HepG2 (cell line): Measurements from ENCODE around the gene SPCS2. TPM values are rescaled to one million over a fixed set of nuclear protein-coding genes. Genes with fewer than 3 reads are reported as not detected.
A peak's percentile ranks its signal among the peaks of the same experiment; 100 is the strongest.

Experiments used
- ARNTL ChIP-seq: sonication (generic); formaldehyde crosslinking; IDR thresholded peaks from 2 replicates; pipeline ENCODE4 v1.4.0; 2020; ENCODE audit warnings: mild to moderate bottlenecking, missing genetic modification reagents
- ATF7 ChIP-seq, 2 experiments: fragments of 450-650 bp in 1 of 2; sonication (generic) in 1 of 2; formaldehyde crosslinking in 1 of 2; IDR thresholded peaks; 2 replicates each; pipeline versions ENCODE4 v1.4.0 to v1.6.1; 2016 to 2020; ENCODE audit warnings: antibody characterized with exemption in 1 of 2, mild to moderate bottlenecking in 1 of 2, missing genetic modification reagents in 1 of 2
- ATM ChIP-seq: fragments of 450-650 bp; IDR thresholded peaks from 2 replicates; pipeline ENCODE4 v1.7.1; 2017; ENCODE audit warnings: mild to moderate bottlenecking, borderline replicate concordance
- HDAC1 ChIP-seq: sonication (generic); formaldehyde crosslinking; IDR thresholded peaks from 2 replicates; pipeline ENCODE4 v1.5.1; 2020; ENCODE audit warnings: mild to moderate bottlenecking, missing genetic modification reagents
- HNF4G ChIP-seq, 2 experiments: sonication (generic) in 1 of 2; formaldehyde crosslinking in 1 of 2; IDR thresholded peaks; 2 replicates each; pipeline versions ENCODE4 v1.4.0 to v1.6.1; 2011 to 2020; ENCODE audit warnings: borderline replicate concordance in 2 of 2, low read depth in 2 of 2, mild to moderate bottlenecking in 2 of 2, low read length in 1 of 2, missing genetic modification reagents in 1 of 2, moderate library complexity in 1 of 2
- MAX ChIP-seq: IDR thresholded peaks from 2 replicates; pipeline ENCODE4 v1.6.1; 2012; ENCODE audit warnings: inconsistent platforms
- RNF219 ChIP-seq: sonication (generic); formaldehyde crosslinking; IDR thresholded peaks from 2 replicates; pipeline ENCODE4 v1.5.0; 2020; ENCODE audit warnings: mild to moderate bottlenecking, missing genetic modification reagents
- SIX1 ChIP-seq: sonication (generic); formaldehyde crosslinking; IDR thresholded peaks from 2 replicates; pipeline ENCODE4 v1.4.0; 2020; ENCODE audit warnings: missing genetic modification reagents, borderline replicate concordance
- TGIF2 ChIP-seq: IDR thresholded peaks from 2 replicates; pipeline ENCODE4 v1.6.1; 2016; ENCODE audit warnings: control low read depth, missing compliant biosample characterization
- ZNF3 ChIP-seq: IDR thresholded peaks from 2 replicates; pipeline ENCODE4 v1.7.0; 2017; ENCODE audit warnings: inconsistent platforms
- ZNF446 ChIP-seq: sonication (generic); formaldehyde crosslinking; IDR thresholded peaks from 2 replicates; pipeline ENCODE4 v1.5.0; 2020; ENCODE audit warnings: mild to moderate bottlenecking, missing genetic modification reagents
- ZNF563 ChIP-seq: sonication (generic); formaldehyde crosslinking; IDR thresholded peaks from 2 replicates; pipeline ENCODE4 v1.8.0; 2022; ENCODE audit warnings: mild to moderate bottlenecking, moderate library complexity, missing genetic modification reagents
- ZNF777 ChIP-seq: sonication (generic); formaldehyde crosslinking; IDR thresholded peaks from 2 replicates; pipeline ENCODE4 v1.4.0; 2020; ENCODE audit warnings: missing genetic modification reagents
- ZNF788 ChIP-seq: sonication (generic); formaldehyde crosslinking; IDR thresholded peaks from 2 replicates; pipeline ENCODE4 v1.5.0; 2020; ENCODE audit warnings: mild to moderate bottlenecking, missing genetic modification reagents, borderline replicate concordance
- ZSCAN29 ChIP-seq: sonication (generic); formaldehyde crosslinking; conservative IDR thresholded peaks from 2 replicates; pipeline ENCODE4 v1.4.0; 2020; ENCODE audit warnings: mild to moderate bottlenecking, missing genetic modification reagents
- ZSCAN30 ChIP-seq: sonication (generic); formaldehyde crosslinking; IDR thresholded peaks from 2 replicates; pipeline ENCODE4 v1.5.0; 2020; ENCODE audit warnings: mild to moderate bottlenecking, missing genetic modification reagents
- polyA plus RNA-seq, 8 experiments: library from polyadenylated mRNA; depleted of rRNA in 3 of 8; stranded (reverse) in 7 of 8; unstranded in 1 of 8; fragments of >200 nt; fragmentation: Illumina TruSeq in 4 of 8; extraction: Trizol in 4 of 8; gene quantifications; 2 replicates each; pipeline versions ENCODE4 v1.2.1 to v1.2.3, GENCODE V29; 2011 to 2016; ENCODE audit warnings: low read depth in 4 of 8, missing spikeins in 1 of 8, mixed read lengths in 1 of 8; ENCODE audit not compliant: insufficient read depth in 1 of 8
- total RNA-seq, 5 experiments: library from RNA; depleted of rRNA; stranded (reverse); fragments of >200 nt; fragmentation: Illumina TruSeq; extraction: Trizol; gene quantifications; 2 replicates each; pipeline ENCODE4 v1.2.3, GENCODE V29; 2016; ENCODE audit warnings: low read depth in 1 of 5
- TF ChIP-seq, protein P1 (sequence below): sonication (generic); formaldehyde crosslinking; IDR thresholded peaks from 2 replicates; pipeline ENCODE4 v1.5.0; 2020; ENCODE audit warnings: mild to moderate bottlenecking, missing genetic modification reagents
- TF ChIP-seq, protein P2 (sequence below): sonication (generic); formaldehyde crosslinking; IDR thresholded peaks from 2 replicates; pipeline ENCODE4 v1.4.0; 2020; ENCODE audit warnings: missing genetic modification reagents
- TF ChIP-seq, protein P3 (sequence below): sonication (generic); formaldehyde crosslinking; IDR thresholded peaks from 2 replicates; pipeline ENCODE4 v1.4.0; 2020; ENCODE audit warnings: missing genetic modification reagents, borderline replicate concordance

SPCS2 gene
- total and polyA plus RNA-seq, 2 of the 13 experiments (the other 11 are each of a cell fraction or from before 2014, with no cell fraction given), result 87.3 to 142 TPM

GRCh38 chr11:74948898-74949752, at the start of gene SPCS2, which contains the start of gene XRRA1 (continued):
- TF ChIP-seq, protein P1, sequence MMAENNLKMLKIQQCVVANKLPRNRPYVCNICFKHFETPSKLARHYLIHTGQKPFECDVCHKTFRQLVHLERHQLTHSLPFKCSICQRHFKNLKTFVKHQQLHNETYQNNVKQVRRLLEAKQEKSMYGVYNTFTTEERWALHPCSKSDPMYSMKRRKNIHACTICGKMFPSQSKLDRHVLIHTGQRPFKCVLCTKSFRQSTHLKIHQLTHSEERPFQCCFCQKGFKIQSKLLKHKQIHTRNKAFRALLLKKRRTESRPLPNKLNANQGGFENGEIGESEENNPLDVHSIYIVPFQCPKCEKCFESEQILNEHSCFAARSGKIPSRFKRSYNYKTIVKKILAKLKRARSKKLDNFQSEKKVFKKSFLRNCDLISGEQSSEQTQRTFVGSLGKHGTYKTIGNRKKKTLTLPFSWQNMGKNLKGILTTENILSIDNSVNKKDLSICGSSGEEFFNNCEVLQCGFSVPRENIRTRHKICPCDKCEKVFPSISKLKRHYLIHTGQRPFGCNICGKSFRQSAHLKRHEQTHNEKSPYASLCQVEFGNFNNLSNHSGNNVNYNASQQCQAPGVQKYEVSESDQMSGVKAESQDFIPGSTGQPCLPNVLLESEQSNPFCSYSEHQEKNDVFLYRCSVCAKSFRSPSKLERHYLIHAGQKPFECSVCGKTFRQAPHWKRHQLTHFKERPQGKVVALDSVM (CRISPR knock-in tag), result peak; percentile 58
- peak; percentile 58; the same call in 1 of the 2 replicates for TF ChIP-seq HNF4G (IDR thresholded peaks at IDR 0.05; ENCODE audit: borderline replicate concordance, low read depth, low read length)
- TF ChIP-seq HNF4G (CRISPR knock-in tag; IDR thresholded peaks at IDR 0.05; ENCODE audit: borderline replicate concordance, low read depth), result no peak; the same call in 1 of the 2 replicates
- TF ChIP-seq, protein P2, sequence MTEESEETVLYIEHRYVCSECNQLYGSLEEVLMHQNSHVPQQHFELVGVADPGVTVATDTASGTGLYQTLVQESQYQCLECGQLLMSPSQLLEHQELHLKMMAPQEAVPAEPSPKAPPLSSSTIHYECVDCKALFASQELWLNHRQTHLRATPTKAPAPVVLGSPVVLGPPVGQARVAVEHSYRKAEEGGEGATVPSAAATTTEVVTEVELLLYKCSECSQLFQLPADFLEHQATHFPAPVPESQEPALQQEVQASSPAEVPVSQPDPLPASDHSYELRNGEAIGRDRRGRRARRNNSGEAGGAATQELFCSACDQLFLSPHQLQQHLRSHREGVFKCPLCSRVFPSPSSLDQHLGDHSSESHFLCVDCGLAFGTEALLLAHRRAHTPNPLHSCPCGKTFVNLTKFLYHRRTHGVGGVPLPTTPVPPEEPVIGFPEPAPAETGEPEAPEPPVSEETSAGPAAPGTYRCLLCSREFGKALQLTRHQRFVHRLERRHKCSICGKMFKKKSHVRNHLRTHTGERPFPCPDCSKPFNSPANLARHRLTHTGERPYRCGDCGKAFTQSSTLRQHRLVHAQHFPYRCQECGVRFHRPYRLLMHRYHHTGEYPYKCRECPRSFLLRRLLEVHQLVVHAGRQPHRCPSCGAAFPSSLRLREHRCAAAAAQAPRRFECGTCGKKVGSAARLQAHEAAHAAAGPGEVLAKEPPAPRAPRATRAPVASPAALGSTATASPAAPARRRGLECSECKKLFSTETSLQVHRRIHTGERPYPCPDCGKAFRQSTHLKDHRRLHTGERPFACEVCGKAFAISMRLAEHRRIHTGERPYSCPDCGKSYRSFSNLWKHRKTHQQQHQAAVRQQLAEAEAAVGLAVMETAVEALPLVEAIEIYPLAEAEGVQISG, result peak; percentile 92
- no peak for TF ChIP-seq ATF7 (IDR thresholded peaks at IDR 0.05)
- peak; percentile 41; the same call in 1 of the 2 replicates for TF ChIP-seq ATF7 (CRISPR knock-in tag; IDR thresholded peaks at IDR 0.05)
- no peak for TF ChIP-seq SIX1 (CRISPR knock-in tag)
- peak; percentile 70 for TF ChIP-seq ARNTL (CRISPR knock-in tag)
- TF ChIP-seq TGIF2 (CRISPR knock-in tag), result peak; percentile 82; the same call in 1 of the 2 replicates
- no peak; the same call in 1 of the 2 replicates for TF ChIP-seq ZNF3 (CRISPR knock-in tag)
- TF ChIP-seq RNF219 (CRISPR knock-in tag), result peak; percentile 67; the same call in 1 of the 2 replicates
- TF ChIP-seq ZNF563 (CRISPR knock-in tag), result peak; percentile 87; the same call in 1 of the 2 replicates
- TF ChIP-seq, protein P3, sequence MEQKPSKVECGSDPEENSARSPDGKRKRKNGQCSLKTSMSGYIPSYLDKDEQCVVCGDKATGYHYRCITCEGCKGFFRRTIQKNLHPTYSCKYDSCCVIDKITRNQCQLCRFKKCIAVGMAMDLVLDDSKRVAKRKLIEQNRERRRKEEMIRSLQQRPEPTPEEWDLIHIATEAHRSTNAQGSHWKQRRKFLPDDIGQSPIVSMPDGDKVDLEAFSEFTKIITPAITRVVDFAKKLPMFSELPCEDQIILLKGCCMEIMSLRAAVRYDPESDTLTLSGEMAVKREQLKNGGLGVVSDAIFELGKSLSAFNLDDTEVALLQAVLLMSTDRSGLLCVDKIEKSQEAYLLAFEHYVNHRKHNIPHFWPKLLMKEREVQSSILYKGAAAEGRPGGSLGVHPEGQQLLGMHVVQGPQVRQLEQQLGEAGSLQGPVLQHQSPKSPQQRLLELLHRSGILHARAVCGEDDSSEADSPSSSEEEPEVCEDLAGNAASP (CRISPR knock-in tag), result peak; percentile 74; the same call in 1 of the 2 replicates
- peak; percentile 91 for TF ChIP-seq MAX
- TF ChIP-seq ZNF446 (CRISPR knock-in tag), result peak; percentile 62; the same call in 1 of the 2 replicates
- TF ChIP-seq HDAC1 (CRISPR knock-in tag), result peak; percentile 96
- TF ChIP-seq ATM, result no peak
- 0 out of 2 replicates have a peak, but pooled peaks have one; percentile 71 for TF ChIP-seq ZSCAN30
- peak; percentile 96; the same call in 1 of the 2 replicates for TF ChIP-seq ZNF788 (CRISPR knock-in tag)
- TF ChIP-seq ZNF777, result peak; percentile 100
- peak; percentile 91 for TF ChIP-seq ZSCAN29
